ENCODE data around the gene ARL6IP4. TPM values are rescaled to one million over a fixed set of nuclear protein-coding genes. Genes with fewer than 3 reads are reported as not detected.

The ARL6IP4 gene
- polyA plus RNA-seq, 3 donors = 152 to 268 (median 167) TPM

DNA sequence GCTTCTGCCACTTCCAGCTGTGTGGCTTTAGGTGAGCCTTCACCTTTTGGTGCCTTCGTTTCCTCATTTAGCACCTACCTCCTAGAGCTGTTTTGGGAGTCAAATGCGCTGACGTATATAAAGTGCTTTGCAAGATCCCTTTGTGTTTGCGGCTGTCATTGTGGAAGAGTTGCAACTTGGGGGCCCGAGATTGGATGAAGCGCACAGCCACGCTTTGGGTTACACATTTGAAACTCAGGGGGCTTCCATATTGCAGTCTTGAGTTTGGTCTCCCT, 636 bp upstream of the ARL6IP4 start:
- DNase-seq = no peak
- H3K9me3 ChIP-seq (replicated peaks in 1 of 2; ENCODE audit: control insufficient read depth in 1 of 2, insufficient read depth in 1 of 2, low read length in 2 of 2) = no peaks in the 10 kb centered on the region
- H3K4me3 ChIP-seq (replicated peaks in 1 of 3; ENCODE audit: low read depth in 2 of 3, low read length in 3 of 3) = peak overlapping the region; percentile 71 to 90 (median 87)
- H3K4me1 ChIP-seq (ENCODE audit: control insufficient read depth in 1 of 2, insufficient read depth in 2 of 2, low read length in 2 of 2) = peaks cover 68 to 75% of the 10 kb centered on the region in 2 donors
- H3K27me3 ChIP-seq (ENCODE audit: control insufficient read depth in 2 of 2, insufficient read depth in 2 of 2, low read length in 2 of 2) = no peaks in the 10 kb centered on the region
- peaks cover 69% of the 10 kb centered on the region for H3K79me2 ChIP-seq (ENCODE audit: insufficient read depth, low read length)
- no peaks in the 10 kb centered on the region for H3K9me3 Mint-ChIP-seq
- peak overlapping the region in 5 of 7 donors; percentile 45 to 86 (median 78) for H3K27ac Mint-ChIP-seq
- peaks cover 15 to 25% of the 10 kb centered on the region in 2 donors for H3K36me3 ChIP-seq (replicated peaks in 1 of 2; ENCODE audit: control insufficient read depth in 1 of 2, insufficient read depth in 2 of 2, low read length in 2 of 2)
- 13% methylated on average over 5 of the region's 7 CpGs for WGBS (ENCODE audit: insufficient coverage)
- H3K27ac ChIP-seq (ENCODE audit: low read depth in 1 of 2, low read length in 2 of 2) = peak overlapping the region; percentile 6 to 83
- peak overlapping the region; percentile 83 for H3K9ac ChIP-seq (ENCODE audit: insufficient read depth, low read length, poor library complexity, severe bottlenecking)
- peaks cover 64% of the 10 kb centered on the region for H3K4me1 Mint-ChIP-seq
- H3K36me3 Mint-ChIP-seq = peaks cover 13 to 29% of the 10 kb centered on the region in 2 donors
- H3K27me3 Mint-ChIP-seq (ENCODE audit: low read depth in 3 of 3) = no peaks in the 10 kb centered on the region
- intact Hi-C loops (cut with micrococcal nuclease) = loop anchor here (2.0 to 10.0 kb wide), 4 partner anchors 171 to 385 kb away; partner anchors contain the start of genes MPHOSPH9 (in 2 of the 2), MTRFR (in 2 of the 2), PITPNM2 (in 1 of the 2) and SBNO1 (in 1 of the 2)
- peaks cover 44% of the 10 kb centered on the region for H4K20me1 ChIP-seq (ENCODE audit: insufficient read depth, low read length)
- no peak for TF ChIP-seq CTCF (IDR thresholded peaks at IDR 0.05)
- peak overlapping the region; percentile 89 to 91 for H3K4me3 Mint-ChIP-seq
- H3K4me2 ChIP-seq (replicated peaks; ENCODE audit: extremely low read depth, low read length, poor library complexity, severe bottlenecking) = peak overlapping the region; percentile 91
- H2AFZ ChIP-seq (ENCODE audit: insufficient read depth, low read depth, low read length, poor library complexity, severe bottlenecking) = peak overlapping the region; percentile 93

GRCh38 chr12:122981036-122981471, 573 bp downstream of the ARL6IP4 start:
- no peaks in the 10 kb centered on the region for H3K9me3 ChIP-seq (replicated peaks in 1 of 2; ENCODE audit: control insufficient read depth in 1 of 2, insufficient read depth in 1 of 2, low read length in 2 of 2)
- H3K79me2 ChIP-seq (ENCODE audit: insufficient read depth, low read length) = peaks cover 60% of the 10 kb centered on the region
- Mint-ChIP-seq H3K4me1 (peaks cover 66% of the 10 kb centered on the region), H3K9me3 (no peaks in the 10 kb centered on the region), H3K4me3 (peak overlapping the region; percentile 89 to 94), H3K27ac (peak overlapping the region; percentile 71 to 89 (median 83)), H3K27me3 (ENCODE audit: low read depth in 3 of 3) (no peaks in the 10 kb centered on the region), H3K36me3 (peaks cover 13 to 29% of the 10 kb centered on the region in 2 donors)
- H3K4me3 ChIP-seq (replicated peaks in 1 of 3; ENCODE audit: low read depth in 2 of 3, low read length in 3 of 3) = peak overlapping the region; percentile 71 to 90 (median 87)
- H3K4me1 ChIP-seq (ENCODE audit: control insufficient read depth in 1 of 2, insufficient read depth in 2 of 2, low read length in 2 of 2) = peaks cover 69 to 73% of the 10 kb centered on the region in 2 donors
- H3K9ac ChIP-seq (ENCODE audit: insufficient read depth, low read length, poor library complexity, severe bottlenecking) = peak overlapping the region; percentile 83
- peak overlapping the region; percentile 91 for H3K4me2 ChIP-seq (replicated peaks; ENCODE audit: extremely low read depth, low read length, poor library complexity, severe bottlenecking)
- no peaks in the 10 kb centered on the region for H3K27me3 ChIP-seq (ENCODE audit: control insufficient read depth in 2 of 2, insufficient read depth in 2 of 2, low read length in 2 of 2)
- intact Hi-C loops (cut with micrococcal nuclease) = loop anchor here in 1 of 2 donors (2.0 kb wide), 1 partner anchor 170 kb away; the partner anchor contains the start of gene PITPNM2
- under 1% methylated on average over 40 of the region's 40 CpGs for WGBS (ENCODE audit: insufficient coverage)
- peaks cover 38% of the 10 kb centered on the region for H4K20me1 ChIP-seq (ENCODE audit: insufficient read depth, low read length)
- H3K36me3 ChIP-seq (replicated peaks in 1 of 2; ENCODE audit: control insufficient read depth in 1 of 2, insufficient read depth in 2 of 2, low read length in 2 of 2) = peaks cover 15 to 25% of the 10 kb centered on the region in 2 donors
- TF ChIP-seq CTCF (IDR thresholded peaks at IDR 0.05) = no peak
- no peak for DNase-seq
- peak overlapping the region; percentile 47 to 83 for H3K27ac ChIP-seq (ENCODE audit: low read depth in 1 of 2, low read length in 2 of 2)
- peak overlapping the region; percentile 93 for H2AFZ ChIP-seq (ENCODE audit: insufficient read depth, low read depth, low read length, poor library complexity, severe bottlenecking)

Measured in CD14-positive monocyte (primary cell).